IMR-90 (cell line): ENCODE data around the gene SNTG2. TPM values are rescaled to one million over a fixed set of nuclear protein-coding genes. Genes with fewer than 3 reads are reported as not detected.

Source experiments
- ATAC-seq: fragments of 200-7000 bp; cut with Tn5 transposase; 2 replicates; pipeline ENCODE4 v1.9.1; 2020; ENCODE audit warnings: low read depth, mild to moderate bottlenecking, moderate library complexity
- BruUV-seq: library from RNA; stranded (reverse); fragments of 400-500 nt; replicated peaks from 2 replicates; lab custom pipeline; 2021; lab: Mats Ljungman, UMichigan
- CTCF ChIA-PET: fragments of 300-600 bp; formaldehyde crosslinking; extraction: SDS; loops from one replicate; lab custom pipeline; 2021; ENCODE audit warnings: antibody characterized with exemption; lab: Yijun Ruan, JAX
- POLR2A ChIA-PET: fragments of 300-600 bp; sonication (Branson Sonifier 250); formaldehyde crosslinking; loops from one replicate; lab custom pipeline; 2022; ENCODE audit warnings: antibody characterized with exemption; ENCODE audit not compliant: unreplicated experiment; lab: Charles Lee
- DNase-seq: peaks from one replicate; pipeline ENCODE4 v3.0.0; 2013
- H2AFZ ChIP-seq: replicated peaks from 2 replicates; pipeline ENCODE3; 2013; ENCODE audit warnings: low read length, mild to moderate bottlenecking; ENCODE audit not compliant: poor library complexity
- H2AK5ac ChIP-seq: 2 replicates; pipeline ENCODE4 v1.6.1; 2013; ENCODE audit warnings: low read depth, low read length, inconsistent platforms
- H2AK9ac ChIP-seq: replicated peaks from 2 replicates; pipeline ENCODE3; 2013; ENCODE audit warnings: mild to moderate bottlenecking, low read depth, low read length, moderate library complexity; ENCODE audit not compliant: poor library complexity
- H2BK120ac ChIP-seq: 2 replicates; pipeline ENCODE4 v1.6.1; 2013; ENCODE audit warnings: low read depth, low read length, inconsistent platforms
- H2BK15ac ChIP-seq: 3 replicates; pipeline ENCODE4 v1.6.1; 2013; ENCODE audit warnings: low read depth, low read length, inconsistent platforms
- H2BK20ac ChIP-seq: 2 replicates; pipeline ENCODE4 v1.6.1; 2013; ENCODE audit warnings: low read depth, mild to moderate bottlenecking, inconsistent platforms, low read length, moderate library complexity
- H2BK5ac ChIP-seq: 2 replicates; pipeline ENCODE4 v1.6.1; 2013; ENCODE audit warnings: mild to moderate bottlenecking, low read depth, low read length, inconsistent platforms; ENCODE audit not compliant: poor library complexity, severe bottlenecking
- H3K14ac ChIP-seq: replicated peaks from 2 replicates; pipeline ENCODE4 v1.6.1; 2013; ENCODE audit warnings: low read depth, low read length, inconsistent platforms
- H3K18ac ChIP-seq: 2 replicates; pipeline ENCODE4 v1.6.1; 2013; ENCODE audit warnings: low read depth, low read length, control low read depth
- H3K23ac ChIP-seq: 2 replicates; pipeline ENCODE4 v1.6.1; 2013; ENCODE audit warnings: low read depth, low read length, inconsistent platforms
- H3K27ac ChIP-seq: 2 replicates; pipeline ENCODE4 v1.5.1; 2013; ENCODE audit warnings: mild to moderate bottlenecking, control low read depth, low read length; ENCODE audit not compliant: insufficient read depth
- H3K27me3 ChIP-seq: 2 replicates; pipeline ENCODE4 v1.6.1; 2013; ENCODE audit warnings: low read length; ENCODE audit not compliant: control insufficient read depth, insufficient read depth
- H3K36me3 ChIP-seq: 2 replicates; pipeline ENCODE4 v1.6.1; 2013; ENCODE audit warnings: low read length, mixed read lengths; ENCODE audit not compliant: control insufficient read depth, insufficient read depth
- H3K4ac ChIP-seq: 2 replicates; pipeline ENCODE4 v1.6.1; 2013; ENCODE audit warnings: low read depth, low read length, inconsistent platforms
- H3K4me1 ChIP-seq: 2 replicates; pipeline ENCODE4 v1.6.1; 2013; ENCODE audit warnings: low read length, mixed read lengths; ENCODE audit not compliant: control insufficient read depth, insufficient read depth
- H3K4me2 ChIP-seq: 2 replicates; pipeline ENCODE4 v1.6.1; 2013; ENCODE audit warnings: low read depth, mild to moderate bottlenecking, control low read depth, low read length, moderate library complexity
- H3K4me3 ChIP-seq: 2 replicates; pipeline ENCODE4 v1.5.1; 2013; ENCODE audit warnings: low read depth, mild to moderate bottlenecking, control low read depth, low read length, moderate library complexity; ENCODE audit not compliant: insufficient read depth
- H3K56ac ChIP-seq: 2 replicates; pipeline ENCODE4 v1.6.1; 2013; ENCODE audit warnings: low read length, inconsistent platforms; ENCODE audit not compliant: insufficient read depth; ENCODE audit errors: extremely low read depth
- H3K79me1 ChIP-seq, 2 experiments: 2 replicates each; pipeline ENCODE4 v1.6.1; 2013; ENCODE audit warnings: low read length in 2 of 2, inconsistent platforms in 1 of 2, low read depth in 1 of 2
- H3K9ac ChIP-seq: 2 replicates; pipeline ENCODE4 v1.6.1; 2013; ENCODE audit warnings: low read depth, low read length, control low read depth
- H3K9me1 ChIP-seq: 2 replicates; pipeline ENCODE4 v1.6.1; 2013; ENCODE audit warnings: low read length, inconsistent platforms; ENCODE audit not compliant: insufficient read depth
- H3K9me3 ChIP-seq: 2 replicates; pipeline ENCODE4 v1.6.1; 2013; ENCODE audit warnings: low read length; ENCODE audit not compliant: control insufficient read depth, insufficient read depth
- H4K20me1 ChIP-seq: 2 replicates; pipeline ENCODE4 v1.6.1; 2013; ENCODE audit warnings: low read length, inconsistent platforms; ENCODE audit not compliant: insufficient read depth
- H4K5ac ChIP-seq: 2 replicates; pipeline ENCODE4 v1.6.1; 2013; ENCODE audit warnings: mild to moderate bottlenecking, low read depth, low read length, control low read depth
- H4K8ac ChIP-seq, 2 experiments: 2 replicates each; pipeline ENCODE4 v1.6.1; 2013; ENCODE audit warnings: low read depth in 2 of 2, low read length in 2 of 2, control low read depth in 1 of 2, inconsistent platforms in 1 of 2
- H4K91ac ChIP-seq: 2 replicates; pipeline ENCODE4 v1.6.1; 2013; ENCODE audit warnings: low read depth, low read length, inconsistent platforms; ENCODE audit not compliant: insufficient read depth
- ELK1 ChIP-seq: fragments of 150-350 bp; IDR thresholded peaks from 2 replicates; pipeline ENCODE4 v1.6.1; 2016; ENCODE audit warnings: low read depth, mild to moderate bottlenecking, low read length, moderate library complexity, borderline replicate concordance
- MAFK ChIP-seq: IDR thresholded peaks from 2 replicates; pipeline ENCODE4 v1.6.1; 2012; ENCODE audit warnings: low read depth, low read length, improper control_type of control experiment
- MAZ ChIP-seq: IDR thresholded peaks from 2 replicates; pipeline ENCODE4 v1.6.1; 2012; ENCODE audit warnings: low read depth, mild to moderate bottlenecking, low read length, improper control_type of control experiment, moderate library complexity, borderline replicate concordance
- MXI1 ChIP-seq: IDR thresholded peaks from 2 replicates; pipeline ENCODE4 v1.6.1; 2012; ENCODE audit warnings: low read depth, mild to moderate bottlenecking, low read length, moderate library complexity, borderline replicate concordance
- NFE2L2 ChIP-seq: fragments of 150-350 bp; IDR thresholded peaks from 2 replicates; pipeline ENCODE4 v1.6.1; 2016; ENCODE audit warnings: low read depth, mild to moderate bottlenecking, low read length
- POLR2A ChIP-seq: IDR thresholded peaks from 2 replicates; pipeline ENCODE4 v1.6.1; 2012; ENCODE audit warnings: mild to moderate bottlenecking, low read depth, low read length
- RCOR1 ChIP-seq: IDR thresholded peaks from 2 replicates; pipeline ENCODE4 v1.6.1; 2012; ENCODE audit warnings: mild to moderate bottlenecking, low read length, improper control_type of control experiment; ENCODE audit not compliant: insufficient replicate concordance
- RFX5 ChIP-seq: IDR thresholded peaks from 2 replicates; pipeline ENCODE4 v1.8.0; 2012; ENCODE audit warnings: low read depth, mild to moderate bottlenecking, low read length, moderate library complexity
- USF2 ChIP-seq: fragments of 150-350 bp; IDR thresholded peaks from 2 replicates; pipeline ENCODE4 v1.6.1; 2017; ENCODE audit warnings: mild to moderate bottlenecking, antibody characterized with exemption, low read length, low read depth
- WGBS, 2 experiments: methylation state at CpG; one replicate each; pipeline versions ENCODE4 v1.1.5 to v1.1.7; 2013; ENCODE audit warnings: missing lambda C conversion rate in 2 of 2; ENCODE audit not compliant: insufficient read length in 1 of 2; ENCODE audit errors: extremely low coverage in 2 of 2; 5-methylcytosine and 5-hydroxymethylcytosine counted together
- dilution Hi-C: fragments of 300-500 bp; cut with HindIII; formaldehyde crosslinking; loops from one replicate; pipeline ENCODE4 v1.14.3; 2018; ENCODE audit warnings: low sequenced_read_pairs; ENCODE audit not compliant: unreplicated experiment
- in situ Hi-C: fragments of 300-500 bp; cut with MboI; formaldehyde crosslinking; loops from 3 replicates; pipeline ENCODE4 v1.14.3; 2019; ENCODE audit warnings: low sequenced_read_pairs, inconsistent platforms, mixed read lengths
- intact Hi-C: fragments of 100-400 bp; cut with micrococcal nuclease; formaldehyde crosslinking; loops from 2 replicates; pipeline ENCODE4 v1.10.0; 2022
- polyA plus RNA-seq, 3 experiments: library from polyadenylated mRNA; depleted of rRNA; stranded (reverse); fragments of >200 nt; gene quantifications; 2 replicates each; pipeline ENCODE4 v1.2.3, GENCODE V29; 2012; ENCODE audit warnings: low replicate concordance in 1 of 3
- total RNA-seq: library from RNA; depleted of rRNA; stranded (reverse); fragments of >200 nt; gene quantifications from 2 replicates; pipeline ENCODE4 v1.2.3, GENCODE V29; 2012

The SNTG2 gene
- total and polyA plus RNA-seq, 2 of the 4 experiments (the other 2 are of a cell fraction): under 0.01 to 0.17 TPM

GRCh38 chr2:925309-925708 lies 25.3 kb upstream of the SNTG2 start:
- Histone ChIP-seq H2BK15ac (no peak overlapping the region), H2BK5ac (no peak overlapping the region), H3K27me3 (no peaks in the 10 kb centered on the region), H3K4me2 (no peak overlapping the region), H3K14ac (no peak overlapping the region), H3K9me1 (no peaks in the 10 kb centered on the region), H4K5ac (no peak overlapping the region), H3K18ac (no peak overlapping the region), H3K23ac (no peak overlapping the region), H3K9me3 (peaks cover 15% of the 10 kb centered on the region), H3K4me3 (no peak overlapping the region), H4K8ac (no peak overlapping the region), H2BK20ac (no peak overlapping the region), H4K91ac (no peak overlapping the region), H2AFZ (no peak overlapping the region), H3K36me3 (no peaks in the 10 kb centered on the region), H3K4ac (no peak overlapping the region), H4K20me1 (no peaks in the 10 kb centered on the region), H3K9ac (no peak overlapping the region), H3K56ac (no peak overlapping the region), H3K79me1 (no peaks in the 10 kb centered on the region), H2AK9ac (no peak overlapping the region), H2AK5ac (no peak overlapping the region), H3K4me1 (no peaks in the 10 kb centered on the region), H2BK120ac (no peak overlapping the region), H3K27ac (no peak overlapping the region)
- in situ Hi-C loops: loop anchor here (25.0 kb wide), 1 partner anchor 912 kb away; no protein-coding TSS in a partner anchor
- no TSS peak for BruUV-seq
- ChIA-PET POLR2A (no interaction called here), CTCF (no interaction called here)
- TF ChIP-seq POLR2A (no peak), MAZ (no peak), RFX5 (no peak), NFE2L2 (no peak), RCOR1 (no peak), MAFK (no peak), MXI1 (no peak), USF2 (no peak), ELK1 (no peak)
- dilution Hi-C loops: no loop called here
- WGBS, 2 experiments: 35% methylated on average over 2 of the region's 4 CpGs; no CpG with 5 or more reads in 1 of the 2 experiments
- ATAC-seq: no peak
- no peak for DNase-seq
- intact Hi-C loops: no loop called here
